Prostate gland (tissue), 2 donors: ENCODE measurements around the gene DGKG.

Source experiments
- CTCF ChIP-seq, 4 experiments: fragments of 200-600 bp in 2 of 4; fragments of 450-650 bp in 2 of 4; sonication (generic) in 2 of 4; IDR thresholded peaks; 1 replicate in 3 of 4; 2 replicates in 1 of 4; pipeline ENCODE4 v1.5.1; 2016 to 2019; ENCODE audit warnings: antibody characterized with exemption in 4 of 4, mild to moderate bottlenecking in 2 of 4, moderate library complexity in 2 of 4
- POLR2A ChIP-seq: fragments of 450-650 bp; IDR thresholded peaks from one replicate; pipeline ENCODE4 v1.6.1; 2016; ENCODE audit warnings: antibody characterized with exemption, mild to moderate bottlenecking

GRCh38 chr3:186216900-186217819, 144.9 kb downstream of the DGKG start:
- TF ChIP-seq CTCF (IDR thresholded peaks at IDR 0.05) (no peak), POLR2A (no peak)
